ENCODE data around the gene DNMT3B.

DNMT3B gene

GRCh38 chr20:32828029-32828680 lies 66.0 kb downstream of the DNMT3B start:
- no peak for DNase-seq

GRCh38 chr20:32829311-32830005 lies 67.3 kb downstream of the DNMT3B start:
- DNase-seq = no peak

- peak; percentile 92 for DNase-seq
These were observed 68.3 kb downstream of the DNMT3B start for GRCh38 chr20:32830437-32830836.

GRCh38 chr20:32831982-32832381 lies 69.8 kb downstream of the DNMT3B start:
- DNase-seq = no peak

- DNase-seq = peak; percentile 39
These were observed 70.5 kb downstream of the DNMT3B start for GRCh38 chr20:32832664-32833063.

- DNase-seq = no peak
These were observed 72.8 kb downstream of the DNMT3B start for GRCh38 chr20:32834972-32835371.

- DNase-seq = no peak
These were observed 75.0 kb downstream of the DNMT3B start for GRCh38 chr20:32837157-32837556.

- DNase-seq = no peak
These were observed 77.2 kb downstream of the DNMT3B start for GRCh38 chr20:32839227-32839981.

- DNase-seq = no peak
These were observed 77.7 kb downstream of the DNMT3B start for GRCh38 chr20:32839982-32840285.

GRCh38 chr20:32841174-32841573 lies 79.0 kb downstream of the DNMT3B start:
- DNase-seq = no peak

GRCh38 chr20:32841632-32842031 lies 79.4 kb downstream of the DNMT3B start:
- DNase-seq = no peak

- DNase-seq = no peak
These were observed 80.7 kb downstream of the DNMT3B start for GRCh38 chr20:32842688-32843524.

- no peak for DNase-seq
These were observed 83.6 kb downstream of the DNMT3B start for GRCh38 chr20:32845786-32846185.

- DNase-seq = no peak
These were observed 84.7 kb downstream of the DNMT3B start for GRCh38 chr20:32846852-32847251.

GRCh38 chr20:32847964-32848363 lies 85.8 kb downstream of the DNMT3B start:
- DNase-seq = no peak

GRCh38 chr20:32848846-32849245 lies 86.7 kb downstream of the DNMT3B start:
- no peak for DNase-seq

- no peak for DNase-seq
These were observed 87.4 kb downstream of the DNMT3B start for GRCh38 chr20:32849577-32849976.

GRCh38 chr20:32855387-32855786 lies 93.2 kb downstream of the DNMT3B start:
- DNase-seq = no peak

- DNase-seq = no peak
These were observed 96.0 kb downstream of the DNMT3B start for GRCh38 chr20:32858189-32858588.
